Stimulated activated CD8-positive, alpha-beta memory T cell treated with anti-CD3 and anti-CD28 coated beads, Interleukin-4, amount 100 ng/mL, for 24 hours (primary cell): ENCODE results near the gene CPNE2.
"Not testable (repeated sequence)": the region's sequence is repeated elsewhere in the genome, so short reads cannot be mapped to it uniquely, and the experiment has no call there.

Experiments used
- DNase-seq: peaks from one replicate; pipeline ENCODE4 v3.0.0-alpha.2; 2020; ENCODE audit warnings: low read depth

The CPNE2 gene

DNA sequence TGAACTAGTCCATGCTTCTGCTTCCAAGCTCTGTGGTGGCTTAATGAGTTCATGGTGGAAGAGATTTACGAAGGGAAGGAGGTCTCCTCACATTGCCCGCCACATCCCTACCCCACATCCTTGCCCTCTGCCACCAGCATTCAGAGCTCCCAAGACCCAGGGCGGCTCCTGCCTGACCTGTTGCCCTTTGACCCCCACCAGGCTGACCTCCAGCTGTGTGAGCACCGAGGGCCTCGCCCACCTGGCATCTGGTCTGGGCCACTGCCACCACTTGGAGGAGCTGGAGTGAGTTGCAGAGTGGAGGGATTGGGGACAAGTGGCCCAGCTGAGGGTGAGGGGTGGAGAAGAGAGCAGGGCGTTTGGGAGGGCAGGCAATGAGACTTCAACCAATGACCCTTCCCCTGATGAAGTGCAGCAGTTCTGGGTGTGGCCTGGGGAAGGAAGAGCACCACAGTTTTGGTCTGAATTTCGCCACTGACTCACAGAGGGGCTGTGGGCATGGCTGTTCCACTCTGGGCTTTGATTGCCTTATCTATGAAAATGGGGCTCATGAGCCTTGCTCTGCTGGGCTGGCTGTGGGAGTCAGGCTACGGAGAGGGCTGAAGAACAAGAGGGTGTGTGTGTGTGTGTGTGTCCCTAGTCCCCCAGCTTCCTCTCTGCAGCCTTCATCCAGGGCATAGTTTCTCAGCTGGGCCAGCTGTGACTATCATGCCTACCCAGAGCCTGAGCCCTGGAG, 22.6 kb upstream of the CPNE2 start:
- no peak for DNase-seq

DNA sequence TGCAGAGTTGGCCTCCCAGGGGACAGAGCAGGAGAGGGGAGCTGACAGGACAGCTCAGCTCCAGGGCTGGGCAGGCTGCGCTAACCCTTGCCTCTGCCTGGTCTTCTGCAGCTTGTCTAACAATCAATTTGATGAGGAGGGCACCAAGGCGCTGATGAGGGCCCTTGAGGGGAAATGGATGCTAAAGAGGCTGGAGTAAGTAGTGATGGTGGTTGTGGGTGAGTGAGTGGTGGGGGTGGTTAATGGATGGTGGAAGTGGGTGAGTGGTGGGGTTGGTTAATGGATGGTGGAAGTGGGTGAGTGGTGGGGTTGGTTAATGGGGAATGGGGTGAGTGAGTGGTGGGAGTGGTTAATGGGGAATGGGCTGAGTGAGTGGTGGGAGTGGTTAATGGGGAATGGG, 22.0 kb upstream of the CPNE2 start:
- no peak for DNase-seq

DNA sequence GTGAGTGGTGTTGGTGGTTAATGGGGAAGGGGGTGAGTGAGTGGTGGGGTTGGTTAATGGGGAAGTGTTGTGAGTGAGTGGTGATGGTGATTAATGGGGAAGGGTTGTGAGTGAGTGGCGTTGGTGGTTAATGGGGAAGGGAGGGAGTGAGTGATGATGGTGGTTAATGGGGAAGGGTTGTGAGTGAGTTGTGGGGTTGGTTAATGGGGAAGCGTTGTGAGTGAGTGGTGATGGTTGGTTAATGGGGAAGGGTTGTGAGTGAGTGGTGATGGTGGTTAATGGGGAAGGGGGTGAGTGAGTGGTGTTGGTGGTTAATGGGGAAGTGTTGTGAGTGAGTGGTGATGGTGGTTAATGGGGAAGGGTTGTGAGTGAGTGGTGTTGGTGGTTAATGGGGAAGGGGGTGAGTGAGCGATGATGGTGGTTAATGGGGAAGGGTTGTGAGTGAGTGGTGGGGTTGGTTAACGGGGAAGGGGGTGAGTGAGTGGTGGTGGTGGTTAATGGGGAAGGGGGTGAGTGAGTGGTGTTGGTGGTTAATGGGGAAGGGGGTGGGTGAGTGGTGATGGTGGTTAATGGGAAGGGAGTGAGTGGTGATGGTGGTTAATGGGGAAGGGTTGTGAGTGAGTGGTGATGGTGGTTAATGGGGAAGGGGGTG, 21.2 kb upstream of the CPNE2 start:
- DNase-seq, result not testable (repeated sequence)

DNA sequence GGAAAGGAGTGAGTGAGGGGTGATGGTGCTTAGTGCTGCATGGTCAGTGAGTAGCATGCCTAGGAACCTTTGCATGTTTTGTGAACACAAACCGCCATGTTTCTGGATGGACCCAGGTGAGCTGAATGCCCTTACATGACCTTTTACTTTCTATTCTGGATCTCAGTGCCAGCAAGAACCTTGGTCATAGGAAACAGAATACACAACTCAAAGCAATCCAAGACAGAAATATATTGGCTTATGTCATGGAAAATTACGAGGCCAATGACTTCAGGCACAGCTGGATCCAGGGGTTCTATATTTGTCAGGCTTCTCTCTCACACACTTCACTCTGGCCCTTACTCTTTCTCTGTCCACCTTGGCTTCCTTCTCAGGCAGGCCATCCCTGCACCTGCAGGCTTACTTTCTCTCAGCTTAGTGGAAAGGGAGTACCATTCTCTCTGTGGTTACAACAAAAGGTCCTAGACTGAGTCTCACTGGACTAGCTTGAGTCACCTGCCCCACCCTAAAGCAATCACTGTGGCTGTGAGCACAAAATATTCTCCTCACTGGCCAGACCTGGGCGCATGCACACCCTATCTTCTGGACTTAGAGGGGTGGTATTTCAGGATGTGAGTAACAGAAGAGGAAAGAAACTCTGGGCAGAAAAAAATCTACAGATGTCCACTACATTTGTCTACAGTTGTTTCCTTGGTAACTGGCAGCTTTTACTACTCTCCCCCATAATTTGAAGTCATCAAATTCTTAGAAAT, 20.4 kb upstream of the CPNE2 start:
- no peak for DNase-seq

DNA sequence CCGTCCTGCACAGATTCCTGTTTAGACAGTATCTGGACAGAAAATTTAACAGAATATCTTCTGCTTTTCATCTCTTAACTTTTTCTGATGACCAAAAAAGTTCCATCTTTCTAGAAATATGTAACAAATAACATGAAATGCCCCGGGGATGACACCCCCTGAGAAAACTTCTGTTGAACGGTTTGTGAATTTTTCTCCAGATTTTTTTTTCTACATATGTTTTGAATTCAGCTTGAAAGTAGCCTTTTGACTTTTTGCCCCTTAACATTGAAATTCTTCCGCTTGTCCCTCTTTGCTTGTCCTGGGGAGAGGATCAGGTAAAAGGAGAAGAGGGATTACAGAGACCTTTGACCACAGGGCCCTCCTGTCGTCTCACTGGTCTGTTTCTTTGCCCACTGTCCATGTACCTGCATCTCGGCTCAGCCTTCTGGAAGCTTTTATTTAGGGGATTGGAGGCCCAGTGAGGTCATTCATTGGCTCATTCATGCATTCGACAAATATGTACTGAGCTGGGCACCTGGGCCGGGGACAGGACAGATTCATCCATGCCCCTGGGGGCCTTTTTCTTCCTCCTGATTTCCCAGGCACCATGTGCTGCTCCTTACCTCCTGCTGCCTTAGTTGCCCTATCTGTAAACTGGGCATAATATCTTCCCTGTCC, 19.6 kb upstream of the CPNE2 start:
- DNase-seq, result no peak

DNA sequence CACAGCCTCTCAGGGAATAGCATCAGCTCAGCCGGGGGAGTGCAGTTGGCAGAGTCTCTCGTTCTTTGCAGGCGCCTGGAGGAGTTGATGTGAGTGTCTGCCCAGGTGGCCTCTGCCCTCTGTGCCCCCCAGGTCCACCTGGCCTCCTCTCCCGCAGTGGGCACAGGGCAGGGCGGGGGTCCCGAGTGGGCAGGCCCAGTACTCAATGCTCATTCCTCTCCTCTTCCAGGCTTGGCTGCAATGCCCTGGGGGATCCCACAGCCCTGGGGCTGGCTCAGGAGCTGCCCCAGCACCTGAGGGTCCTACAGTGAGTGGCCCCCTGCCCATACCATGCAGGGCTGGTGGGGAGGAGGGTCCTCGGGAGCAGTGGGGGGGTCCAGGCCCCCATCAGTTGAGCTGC, 14.7 kb upstream of the CPNE2 start:
- no peak for DNase-seq

DNA sequence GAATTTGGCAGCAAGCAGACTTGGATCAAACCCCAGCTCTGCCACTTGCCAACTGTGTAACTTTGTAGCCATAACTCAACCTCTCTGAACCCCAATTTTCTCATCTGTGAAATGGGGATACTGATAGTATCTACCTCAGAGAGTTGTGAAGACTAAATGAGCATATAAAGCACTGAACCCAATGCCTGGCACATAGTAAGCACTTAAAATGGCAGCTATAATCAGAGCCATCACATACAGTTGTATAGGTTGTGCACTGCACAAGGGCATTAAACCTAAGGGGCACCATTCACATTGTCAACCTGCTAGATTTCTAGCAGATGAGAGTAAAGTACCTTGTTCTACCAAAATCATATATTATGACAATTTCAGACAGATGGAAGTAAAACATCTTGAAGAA, 10.6 kb upstream of the CPNE2 start:
- no peak for DNase-seq

DNA sequence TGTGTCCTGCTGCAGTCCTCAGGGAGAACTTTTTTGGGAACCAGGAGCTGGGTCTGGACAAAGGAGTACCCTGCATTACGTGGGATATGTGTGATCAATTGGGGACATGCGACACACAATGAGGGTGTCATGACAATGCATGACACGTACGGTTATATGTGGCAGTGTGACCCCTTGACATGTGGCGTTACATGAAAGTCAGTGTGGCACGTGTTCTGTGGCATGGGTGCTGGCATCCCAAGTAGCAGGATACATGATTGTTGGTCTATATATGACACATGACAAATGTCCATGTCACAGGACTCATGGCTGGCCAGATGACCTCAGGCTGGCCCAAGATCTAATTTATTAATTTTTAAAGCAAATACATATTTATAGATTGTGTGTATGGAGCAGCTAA, 9.7 kb upstream of the CPNE2 start:
- DNase-seq, result no peak

DNA sequence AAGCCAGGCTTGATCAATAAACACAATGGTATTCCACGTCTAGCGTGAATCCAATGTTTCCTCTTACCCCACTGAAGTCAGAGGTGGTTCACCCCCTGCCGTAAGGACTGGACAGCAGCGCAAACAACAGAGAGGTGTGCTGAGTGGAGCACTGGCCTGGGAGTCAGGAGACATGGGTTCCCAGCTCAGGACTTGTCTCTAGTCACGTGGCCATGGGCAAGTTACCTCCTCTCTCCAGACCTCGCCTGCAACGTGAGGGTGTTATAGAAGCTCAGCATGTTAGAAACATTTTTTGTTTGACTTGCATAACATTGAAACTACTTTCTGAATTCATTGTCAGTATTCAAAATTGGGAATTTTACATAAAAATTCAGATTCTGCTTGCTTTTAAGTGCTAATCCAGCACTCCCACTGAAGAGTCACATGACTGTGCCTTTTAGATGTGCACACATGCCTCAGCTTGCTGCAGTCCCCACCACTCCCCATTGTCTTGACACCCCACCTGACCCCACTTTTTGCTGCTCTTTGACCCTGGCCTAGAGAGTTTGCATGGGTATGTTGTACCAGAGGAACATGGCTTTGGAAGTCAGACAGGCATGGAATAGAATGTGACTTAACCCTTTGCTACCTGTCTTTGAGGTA, 8.8 kb upstream of the CPNE2 start:
- no peak for DNase-seq

DNA sequence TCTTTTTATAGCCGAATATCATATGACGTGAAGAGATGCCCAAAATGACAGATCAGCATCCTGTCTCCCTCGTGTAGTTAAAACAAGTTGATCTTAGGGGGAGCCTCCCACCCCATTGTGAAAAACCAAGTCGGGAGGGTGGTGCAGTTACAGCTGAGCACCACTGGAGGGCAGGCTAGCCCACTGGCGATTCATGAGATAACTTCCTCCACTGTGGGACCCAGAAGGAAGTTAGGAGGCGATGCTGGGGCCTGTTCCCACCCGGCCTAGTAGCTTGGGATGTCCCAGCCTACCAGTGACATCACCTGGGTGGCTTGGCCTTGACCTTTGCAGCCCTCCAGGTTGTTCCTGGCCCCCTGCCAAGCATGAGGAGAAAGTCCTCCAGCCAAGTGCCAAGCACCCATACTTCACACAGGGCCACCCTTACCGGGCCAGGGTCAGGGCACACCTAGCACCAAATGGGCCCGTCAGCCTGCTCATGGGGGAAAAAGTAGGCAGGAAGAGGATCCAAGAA, 8.1 kb upstream of the CPNE2 start:
- DNase-seq, result peak; percentile 56

DNA sequence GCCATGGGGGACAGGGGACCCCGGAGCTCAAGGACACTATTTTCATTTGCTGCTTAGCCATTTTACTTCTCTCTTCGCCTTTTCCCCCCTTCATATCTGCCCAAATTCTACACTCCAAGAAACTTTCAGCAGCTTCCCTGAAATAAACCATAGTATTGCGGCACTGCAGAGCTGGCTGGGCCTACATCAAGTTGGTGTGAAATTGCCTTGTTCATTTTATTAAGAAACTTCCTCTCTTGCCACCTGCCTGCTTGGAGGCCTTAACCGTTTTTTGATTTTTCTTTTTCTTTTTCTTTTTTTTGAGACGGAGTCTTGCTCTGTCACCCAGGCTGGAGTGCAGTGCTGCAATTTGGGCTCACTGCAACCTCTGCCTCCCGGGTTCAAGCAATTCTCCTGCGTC, 7.4 kb upstream of the CPNE2 start:
- DNase-seq, result no peak

DNA sequence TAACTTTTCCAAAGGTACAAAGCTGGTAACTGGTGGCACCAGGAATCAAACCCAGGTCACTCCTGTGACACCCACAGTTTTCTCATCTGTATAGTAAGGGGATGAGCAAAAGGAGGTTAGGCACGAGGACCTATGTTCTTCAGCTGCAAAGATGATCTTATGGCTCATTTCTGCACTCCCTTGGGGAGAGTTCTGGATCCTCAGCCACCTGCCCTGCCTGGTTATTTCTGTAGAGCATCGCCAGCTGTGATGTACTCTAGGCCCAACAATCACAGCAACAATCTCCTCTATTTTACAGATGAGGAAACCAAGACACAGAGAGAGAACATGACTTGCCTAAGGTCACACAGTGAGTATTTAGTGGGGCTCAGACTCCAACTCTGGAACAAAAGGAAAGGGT, 5.4 kb upstream of the CPNE2 start:
- no peak for DNase-seq

DNA sequence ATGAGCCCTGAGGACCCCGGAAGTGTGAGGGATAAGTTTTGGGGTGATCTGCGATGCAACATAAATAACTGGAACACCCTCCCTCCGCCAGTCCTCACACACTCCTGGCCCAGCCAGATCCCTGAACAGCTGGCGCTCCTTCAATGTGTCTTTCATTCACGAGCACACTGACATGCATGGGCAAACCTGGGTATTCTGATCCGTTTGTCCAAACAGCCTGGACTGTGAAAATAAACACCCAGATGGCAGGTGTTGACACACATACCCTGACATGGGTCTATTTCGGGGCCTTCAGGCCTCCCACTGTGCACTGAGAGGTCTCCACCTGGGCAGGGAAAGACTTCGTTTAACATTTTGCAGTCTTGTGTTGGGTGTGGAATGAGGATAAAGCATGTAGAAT, 3.0 kb upstream of the CPNE2 start:
- no peak for DNase-seq

DNA sequence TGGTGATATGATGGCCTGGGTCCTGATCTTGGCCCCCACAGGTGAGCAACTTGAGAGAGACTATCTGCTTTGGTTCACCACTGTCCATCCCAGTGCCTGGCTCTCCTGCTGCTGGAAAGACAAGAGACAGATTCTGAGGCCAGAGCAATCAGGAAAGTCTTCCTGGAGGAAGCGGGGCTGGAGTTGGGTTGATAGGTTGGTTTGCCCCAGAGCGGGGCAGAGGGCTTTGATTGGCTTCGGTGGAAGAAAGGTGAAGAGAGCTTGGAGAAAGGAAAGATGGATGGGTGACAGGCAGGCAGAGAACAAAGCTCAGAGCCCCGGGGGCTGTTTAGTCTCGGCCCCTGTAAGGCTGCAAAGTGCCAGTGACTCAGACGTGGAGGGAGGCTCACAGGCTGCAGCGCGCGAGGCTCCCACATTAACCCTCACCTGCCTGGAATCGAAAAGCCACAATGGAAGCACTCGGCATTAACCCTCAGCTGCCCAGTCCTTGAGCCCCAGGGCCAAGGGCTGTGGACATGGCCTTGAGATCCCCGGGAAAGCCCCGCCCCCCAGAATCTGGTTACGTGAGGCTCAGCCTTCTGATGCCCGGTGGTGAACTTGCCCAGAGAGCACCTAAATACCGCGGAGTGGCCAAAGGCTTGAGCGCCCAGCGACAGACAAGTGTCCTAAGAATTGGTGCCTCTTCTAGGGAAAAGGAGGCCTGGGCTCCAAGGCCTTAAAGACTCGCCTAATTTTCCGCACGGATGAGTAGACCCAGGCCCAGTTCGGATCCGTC, 996 bp upstream of the CPNE2 start:
- no peak for DNase-seq

DNA sequence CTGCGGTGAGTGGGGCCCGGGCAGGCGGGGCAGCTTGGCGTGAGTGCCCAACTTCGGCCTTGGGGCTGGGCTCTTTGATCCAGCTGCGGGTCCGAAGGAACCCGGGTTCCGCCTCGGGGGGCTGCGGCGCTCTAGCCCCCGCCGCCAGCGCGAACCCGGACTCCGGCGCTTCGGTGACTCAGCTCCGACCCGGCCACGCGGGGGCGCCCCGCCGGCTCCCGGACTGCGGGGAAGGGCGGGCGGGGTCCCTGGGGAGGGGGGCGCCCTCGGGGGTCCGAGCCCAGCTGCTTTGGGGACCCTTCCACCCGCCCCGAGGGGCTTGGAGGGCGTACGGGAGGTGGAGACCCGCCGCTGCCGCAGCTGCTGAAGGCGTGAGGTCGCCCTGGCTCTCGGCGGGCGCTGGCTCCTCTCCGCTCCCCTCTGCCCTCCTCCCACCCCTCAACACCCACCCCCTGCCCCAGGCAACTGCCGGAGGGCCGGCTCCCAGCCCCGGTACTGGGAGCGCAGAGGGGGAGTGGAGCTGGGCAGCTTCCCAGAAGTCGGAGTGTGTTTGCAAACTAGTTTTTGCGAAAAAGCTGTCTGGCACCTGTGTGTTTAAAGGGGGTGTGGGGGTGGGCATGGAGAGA, 516 bp downstream of the CPNE2 start:
- peak; percentile 31 for DNase-seq

DNA sequence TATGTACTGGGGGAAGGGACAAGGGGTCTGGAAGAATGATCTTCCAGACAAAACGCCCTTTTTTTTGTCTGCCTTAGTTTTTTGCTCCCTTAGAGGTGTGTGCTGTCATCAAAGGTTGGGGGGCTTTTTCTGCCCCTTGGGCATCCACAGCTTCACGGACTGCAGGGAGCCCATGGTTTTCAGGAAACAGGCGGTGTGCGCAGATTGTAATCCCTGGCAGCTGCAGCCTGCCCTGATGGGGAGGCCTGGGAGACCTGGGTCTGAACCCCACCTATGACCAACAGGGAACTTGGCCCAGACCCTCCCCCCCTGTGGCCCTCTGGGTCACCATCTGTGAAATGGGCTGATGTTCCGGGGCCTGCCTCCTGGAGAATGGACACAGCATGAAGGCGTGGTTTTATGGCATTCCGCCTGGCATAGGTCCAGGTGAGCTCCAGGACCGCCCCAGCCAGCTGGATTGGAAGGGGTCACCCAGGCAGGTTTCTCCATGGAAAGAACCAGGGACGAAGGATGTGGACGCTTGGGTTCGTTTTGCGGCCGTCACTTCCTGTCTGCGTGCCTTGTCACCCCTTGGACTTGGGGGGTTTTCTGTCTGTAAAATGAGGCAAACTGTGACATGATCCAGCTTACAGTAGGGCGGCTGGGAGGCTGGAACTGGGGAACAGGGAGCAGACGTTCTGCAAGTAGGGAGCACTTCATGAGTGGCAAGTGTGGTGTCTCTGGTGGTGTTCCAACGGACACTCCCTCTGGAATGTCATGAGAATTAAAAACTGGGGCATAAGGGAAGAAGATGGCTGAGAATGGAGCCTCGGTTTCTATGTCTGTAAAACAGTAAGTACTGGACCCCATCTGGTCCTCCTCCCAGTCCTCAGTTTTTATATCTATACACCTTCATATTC, 1.5 kb downstream of the CPNE2 start:
- no peak for DNase-seq

DNA sequence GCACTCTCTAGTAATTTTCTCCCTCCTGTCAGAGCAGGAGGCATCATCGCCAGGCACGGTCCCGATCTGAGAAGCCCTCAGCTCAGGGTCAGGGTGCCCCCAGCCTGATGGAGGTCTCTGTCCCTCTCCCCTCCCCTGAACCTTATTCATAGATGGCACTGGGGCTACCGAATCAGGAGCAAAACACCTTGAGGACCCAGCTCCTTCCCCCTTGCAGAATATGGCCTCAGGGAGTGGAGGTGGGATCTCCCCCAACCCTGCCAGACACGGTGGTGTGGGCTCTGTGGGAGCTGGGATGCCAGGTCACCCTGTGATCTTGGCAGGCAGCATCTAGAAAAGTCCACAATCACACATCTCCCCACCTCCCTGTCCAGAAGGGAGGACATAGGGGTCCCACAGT, 2.5 kb downstream of the CPNE2 start:
- no peak for DNase-seq

DNA sequence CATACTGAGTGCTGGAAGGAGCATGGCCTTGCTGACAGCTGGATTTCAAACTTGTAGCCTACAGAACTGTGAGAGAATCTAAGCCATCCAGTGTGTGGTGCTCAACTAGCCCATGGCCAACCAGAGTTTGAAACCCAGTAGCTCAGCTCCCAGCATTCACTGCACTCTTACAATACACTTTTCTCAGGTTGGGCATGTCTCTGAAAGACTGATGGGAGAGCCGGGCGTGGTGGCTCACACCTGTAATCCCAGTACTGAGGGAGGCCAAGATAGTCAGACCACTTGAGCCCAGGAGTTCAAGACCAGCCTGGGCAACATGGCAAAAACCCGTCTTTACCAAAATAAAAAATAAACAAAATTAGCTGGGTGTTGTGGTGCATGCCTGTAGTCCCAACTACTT, 3.8 kb downstream of the CPNE2 start:
- DNase-seq, result no peak

DNA sequence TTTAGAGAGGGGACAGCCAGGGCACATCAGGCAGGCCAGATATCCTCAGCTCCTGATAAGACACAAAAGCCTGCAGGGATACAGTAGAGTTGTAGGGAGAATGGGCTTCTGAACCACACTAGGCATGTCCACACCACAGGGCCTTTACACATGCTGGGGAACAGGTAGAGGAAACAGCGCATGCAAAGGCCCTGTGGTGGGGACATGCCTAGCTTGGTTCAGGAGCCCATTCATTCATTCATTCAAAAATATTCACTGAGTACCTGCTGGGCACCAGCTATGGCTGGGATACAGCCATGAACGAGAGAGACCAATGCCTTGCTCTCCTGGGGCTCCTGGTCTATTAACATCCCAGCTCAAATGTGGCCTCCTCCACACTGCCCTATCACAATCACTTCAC, 4.4 kb downstream of the CPNE2 start:
- no peak for DNase-seq
